Measurements from ENCODE around the gene LRP2.

DNA sequence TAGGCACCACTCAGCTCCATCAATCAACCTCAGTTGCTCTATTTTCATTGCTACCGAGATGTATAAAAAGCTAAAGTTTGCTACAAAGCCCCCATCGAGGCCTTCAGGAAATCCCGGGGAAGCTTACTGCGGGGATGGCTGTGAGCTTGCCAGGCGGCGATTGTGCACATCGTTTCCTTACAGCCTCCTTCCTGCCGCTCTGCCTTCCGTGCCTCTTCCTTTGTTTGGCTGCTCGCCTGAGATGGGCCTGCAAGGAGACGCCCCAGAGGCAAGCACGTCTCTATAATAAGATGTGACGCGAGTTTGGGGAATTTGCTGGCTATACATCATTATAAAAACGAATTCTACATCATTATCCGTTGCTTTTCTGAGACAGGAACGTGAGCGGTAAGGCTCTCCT, 251.4 kb downstream of the LRP2 start:
- TF ChIP-seq POLR2A (IDR thresholded peaks at IDR 0.05) = no peak
- TF ChIP-seq, protein P1, sequence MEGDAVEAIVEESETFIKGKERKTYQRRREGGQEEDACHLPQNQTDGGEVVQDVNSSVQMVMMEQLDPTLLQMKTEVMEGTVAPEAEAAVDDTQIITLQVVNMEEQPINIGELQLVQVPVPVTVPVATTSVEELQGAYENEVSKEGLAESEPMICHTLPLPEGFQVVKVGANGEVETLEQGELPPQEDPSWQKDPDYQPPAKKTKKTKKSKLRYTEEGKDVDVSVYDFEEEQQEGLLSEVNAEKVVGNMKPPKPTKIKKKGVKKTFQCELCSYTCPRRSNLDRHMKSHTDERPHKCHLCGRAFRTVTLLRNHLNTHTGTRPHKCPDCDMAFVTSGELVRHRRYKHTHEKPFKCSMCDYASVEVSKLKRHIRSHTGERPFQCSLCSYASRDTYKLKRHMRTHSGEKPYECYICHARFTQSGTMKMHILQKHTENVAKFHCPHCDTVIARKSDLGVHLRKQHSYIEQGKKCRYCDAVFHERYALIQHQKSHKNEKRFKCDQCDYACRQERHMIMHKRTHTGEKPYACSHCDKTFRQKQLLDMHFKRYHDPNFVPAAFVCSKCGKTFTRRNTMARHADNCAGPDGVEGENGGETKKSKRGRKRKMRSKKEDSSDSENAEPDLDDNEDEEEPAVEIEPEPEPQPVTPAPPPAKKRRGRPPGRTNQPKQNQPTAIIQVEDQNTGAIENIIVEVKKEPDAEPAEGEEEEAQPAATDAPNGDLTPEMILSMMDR (IDR thresholded peaks at IDR 0.05 in 4 of 5, conservative IDR thresholded peaks at IDR 0.05 in 1 of 5) = no peak
